Caco-2 (cell line): ENCODE measurements around the gene ZNF155. TPM values are rescaled to one million over a fixed set of nuclear protein-coding genes. Genes with fewer than 3 reads are reported as not detected.

Source experiments
- BruUV-seq: library from RNA; stranded (reverse); fragments of 400-500 nt; replicated peaks from 2 replicates; lab custom pipeline; 2021; lab: Mats Ljungman, UMichigan
- CTCF ChIA-PET: fragments of 300-600 bp; sonication (Branson Sonifier 250); formaldehyde crosslinking; loops from one replicate; lab custom pipeline; 2022; ENCODE audit warnings: antibody characterized with exemption; lab: Charles Lee
- POLR2A ChIA-PET: fragments of 300-600 bp; sonication (Branson Sonifier 250); formaldehyde crosslinking; loops from one replicate; lab custom pipeline; 2022; ENCODE audit warnings: antibody characterized with exemption; lab: Charles Lee
- DNase-seq, 2 experiments: peaks; one replicate each; pipeline versions ENCODE4 v3.0.0 to v3.0.0-alpha.2; 2020 to 2022
- H3K27me3 ChIP-seq: replicated peaks from 2 replicates; pipeline ENCODE4 v1.6.0; 2011; ENCODE audit warnings: low read length; ENCODE audit not compliant: control insufficient read depth, insufficient read depth
- H3K36me3 ChIP-seq: 2 replicates; pipeline ENCODE4 v1.5.1; 2011; ENCODE audit warnings: low read length; ENCODE audit not compliant: control insufficient read depth, insufficient read depth
- H3K4me1 ChIP-seq: fragments of 250-450 bp; sonication (Bioruptor Pico); 2 replicates; pipeline ENCODE4 v1.5.1; 2020; ENCODE audit warnings: mild to moderate bottlenecking
- H3K4me3 ChIP-seq: 2 replicates; pipeline ENCODE4 v1.5.1; 2011; ENCODE audit warnings: low read depth, mild to moderate bottlenecking, control low read depth, low read length
- H3K9me3 ChIP-seq: fragments of 250-450 bp; sonication (Bioruptor Pico); 2 replicates; pipeline ENCODE4 v1.5.1; 2020; ENCODE audit warnings: mild to moderate bottlenecking, moderate library complexity
- H3K27ac Mint-ChIP-seq: one replicate; pipeline ENCODE4 v1.8.0; 2022; ENCODE audit warnings: mixed read lengths; ENCODE audit not compliant: unreplicated experiment
- H3K27me3 Mint-ChIP-seq: one replicate; pipeline ENCODE4 v1.8.0; 2022; ENCODE audit warnings: mixed read lengths; ENCODE audit not compliant: insufficient read depth, unreplicated experiment
- H3K36me3 Mint-ChIP-seq: one replicate; pipeline ENCODE4 v1.8.0; 2022; ENCODE audit warnings: mild to moderate bottlenecking, mixed read lengths; ENCODE audit not compliant: insufficient read depth, unreplicated experiment
- H3K4me1 Mint-ChIP-seq: one replicate; pipeline ENCODE4 v1.8.0; 2022; ENCODE audit warnings: low read depth, mixed read lengths; ENCODE audit not compliant: unreplicated experiment
- H3K4me3 Mint-ChIP-seq: one replicate; pipeline ENCODE4 v1.8.0; 2022; ENCODE audit warnings: mild to moderate bottlenecking, moderate library complexity, mixed read lengths; ENCODE audit not compliant: unreplicated experiment
- H3K9me3 Mint-ChIP-seq: one replicate; pipeline ENCODE4 v1.8.0; 2022; ENCODE audit warnings: mixed read lengths; ENCODE audit not compliant: unreplicated experiment
- CTCF ChIP-seq, 2 experiments: fragments of 200-600 bp in 1 of 2; IDR thresholded peaks; 1 replicate in 1 of 2; 2 replicates in 1 of 2; pipeline versions ENCODE4 v1.5.1 to v1.8.0; 2011 to 2022; ENCODE audit warnings: antibody characterized with exemption in 1 of 2, control low read depth in 1 of 2, inconsistent platforms in 1 of 2, low read depth in 1 of 2, low read length in 1 of 2, mild to moderate bottlenecking in 1 of 2, moderate library complexity in 1 of 2; ENCODE audit not compliant: insufficient read depth in 1 of 2, severe bottlenecking in 1 of 2, unreplicated experiment in 1 of 2
- intact Hi-C: fragments of 100-400 bp; cut with micrococcal nuclease; formaldehyde crosslinking; loops from one replicate; pipeline ENCODE4 v1.10.0; 2022; ENCODE audit not compliant: unreplicated experiment
- total RNA-seq: library from RNA; stranded (reverse); gene quantifications from 2 replicates; pipeline ENCODE4 v1.2.3, GENCODE V29; 2022

Gene ZNF155
- total RNA-seq, 1 experiment from 2014 or later, result 9.4 TPM

GRCh38 chr19:44026622-44027021 is 42.6 kb downstream of the ZNF155 start:
- no peak overlapping the region for H3K4me3 ChIP-seq
- CTCF ChIA-PET, result no interaction called here
- TF ChIP-seq CTCF (IDR thresholded peaks at IDR 0.05; ENCODE audit: insufficient read depth in 1 of 2, low read depth in 1 of 2, low read length in 1 of 2, severe bottlenecking in 1 of 2, unreplicated experiment in 1 of 2), result no peak
- POLR2A ChIA-PET, result no interaction called here
- peaks cover 14% of the 10 kb centered on the region for H3K4me1 ChIP-seq
- H3K27me3 ChIP-seq, result no peaks in the 10 kb centered on the region
- H3K27me3 Mint-ChIP-seq, result peaks cover 5% of the 10 kb centered on the region
- H3K4me3 Mint-ChIP-seq, result peak overlapping the region; percentile 99
- H3K36me3 ChIP-seq, result peaks cover 11% of the 10 kb centered on the region
- intact Hi-C loops, result no loop called here
- no TSS peak for BruUV-seq
- DNase-seq, result peak in 1 of 2 experiments; percentile 16
- H3K4me1 Mint-ChIP-seq, result peaks cover 12% of the 10 kb centered on the region
- H3K9me3 Mint-ChIP-seq, result peaks cover 29% of the 10 kb centered on the region
- H3K9me3 ChIP-seq, result peaks cover 19% of the 10 kb centered on the region
- H3K27ac Mint-ChIP-seq, result no peak overlapping the region
- peaks cover 29% of the 10 kb centered on the region for H3K36me3 Mint-ChIP-seq

GRCh38 chr19:44032001-44032610 is 48.1 kb downstream of the ZNF155 start:
- intact Hi-C loops, result no loop called here
- peaks cover 35% of the 10 kb centered on the region for H3K9me3 ChIP-seq
- H3K4me3 Mint-ChIP-seq, result no peak overlapping the region
- H3K36me3 Mint-ChIP-seq, result peaks cover 31% of the 10 kb centered on the region
- POLR2A ChIA-PET, result no interaction called here
- no peak for TF ChIP-seq CTCF (IDR thresholded peaks at IDR 0.05; ENCODE audit: insufficient read depth in 1 of 2, low read depth in 1 of 2, low read length in 1 of 2, severe bottlenecking in 1 of 2, unreplicated experiment in 1 of 2)
- H3K27me3 ChIP-seq, result no peaks in the 10 kb centered on the region
- no TSS peak for BruUV-seq
- DNase-seq, result no peak
- H3K4me1 Mint-ChIP-seq, result no peaks in the 10 kb centered on the region
- CTCF ChIA-PET, result no interaction called here
- peaks cover 55% of the 10 kb centered on the region for H3K9me3 Mint-ChIP-seq
- no peaks in the 10 kb centered on the region for H3K27me3 Mint-ChIP-seq
- H3K4me3 ChIP-seq, result no peak overlapping the region
- no peak overlapping the region for H3K27ac Mint-ChIP-seq
- H3K36me3 ChIP-seq, result peaks cover 12% of the 10 kb centered on the region
- H3K4me1 ChIP-seq, result no peaks in the 10 kb centered on the region

GRCh38 chr19:44042147-44042546 is 58.2 kb downstream of the ZNF155 start:
- no TSS peak for BruUV-seq
- H3K27me3 ChIP-seq, result no peaks in the 10 kb centered on the region
- intact Hi-C loops, result no loop called here
- H3K27ac Mint-ChIP-seq, result no peak overlapping the region
- H3K4me1 ChIP-seq, result no peaks in the 10 kb centered on the region
- no peaks in the 10 kb centered on the region for H3K4me1 Mint-ChIP-seq
- no peaks in the 10 kb centered on the region for H3K36me3 ChIP-seq
- H3K4me3 ChIP-seq, result no peak overlapping the region
- ChIA-PET CTCF (no interaction called here), POLR2A (no interaction called here)
- no peaks in the 10 kb centered on the region for H3K36me3 Mint-ChIP-seq
- no peak for TF ChIP-seq CTCF (IDR thresholded peaks at IDR 0.05; ENCODE audit: insufficient read depth in 1 of 2, low read depth in 1 of 2, low read length in 1 of 2, severe bottlenecking in 1 of 2, unreplicated experiment in 1 of 2)
- H3K27me3 Mint-ChIP-seq, result peaks cover 9% of the 10 kb centered on the region
- no peak for DNase-seq
- H3K9me3 ChIP-seq, result peaks cover 27% of the 10 kb centered on the region
- peaks cover 29% of the 10 kb centered on the region for H3K9me3 Mint-ChIP-seq
- H3K4me3 Mint-ChIP-seq, result no peak overlapping the region

Other genes starting within 250 kb of the ZNF155 start
- 87.6 and 98.8 TPM in 2 replicates for gene SMG9, start 229.2 kb upstream of the ZNF155 start, total RNA-seq
- 3.0 and 4.0 TPM in 2 replicates for gene KCNN4, start 203.2 kb upstream of the ZNF155 start, total RNA-seq
- 0.93 and 0.95 TPM in 2 replicates for gene LYPD5, start 181.7 kb upstream of the ZNF155 start, total RNA-seq
- 12.0 and 14.7 TPM in 2 replicates for gene ZNF283, start 156.9 kb upstream of the ZNF155 start, total RNA-seq
- gene ZNF404, start 100.2 kb upstream of the ZNF155 start, total RNA-seq, result 0.43 and 1.1 TPM in 2 replicates
- 14.8 and 14.9 TPM in 2 replicates for gene ZNF45, start 48.9 kb upstream of the ZNF155 start, total RNA-seq
- gene ZNF221, start 33.0 kb upstream of the ZNF155 start, total RNA-seq, result 4.3 and 6.2 TPM in 2 replicates
- gene ZNF230, start 18.8 kb downstream of the ZNF155 start, total RNA-seq, result 5.1 and 5.5 TPM in 2 replicates
- 4.4 and 5.6 TPM in 2 replicates for gene ZNF222, start 41.2 kb downstream of the ZNF155 start, total RNA-seq
- gene ZNF223, start 67.8 kb downstream of the ZNF155 start, total RNA-seq, result 9.9 and 11.3 TPM in 2 replicates
- gene ZNF284, start 88.0 kb downstream of the ZNF155 start, total RNA-seq, result 2.3 and 3.6 TPM in 2 replicates
- 24.7 and 25.9 TPM in 2 replicates for gene ZNF224, start 110.2 kb downstream of the ZNF155 start, total RNA-seq
- gene ZNF225, start 129.2 kb downstream of the ZNF155 start, total RNA-seq, result 4.3 and 4.8 TPM in 2 replicates
- 9.4 and 13.3 TPM in 2 replicates for gene ZNF234, start 157.4 kb downstream of the ZNF155 start, total RNA-seq
- 27.0 and 28.0 TPM in 2 replicates for gene ZNF226, start 180.9 kb downstream of the ZNF155 start, total RNA-seq
- 25.9 and 27.3 TPM in 2 replicates for gene ZNF227, start 228.3 kb downstream of the ZNF155 start, total RNA-seq